HUES64 (cell line): ENCODE results near the gene ZC2HC1B.
"Not testable (repeated sequence)": the region's sequence is repeated elsewhere in the genome, so short reads cannot be mapped to it uniquely, and the experiment has no call there.

Experiments used
- H3K27ac ChIP-seq: 2 replicates; pipeline ENCODE4 v1.7.0; 2013; ENCODE audit warnings: low read depth, low read length, inconsistent platforms
- H3K27me3 ChIP-seq: 2 replicates; pipeline ENCODE4 v1.6.1; 2013; ENCODE audit warnings: mild to moderate bottlenecking, low read length; ENCODE audit not compliant: insufficient read depth
- H3K36me3 ChIP-seq: 2 replicates; pipeline ENCODE4 v1.6.1; 2013; ENCODE audit warnings: mild to moderate bottlenecking, low read length; ENCODE audit not compliant: insufficient read depth
- H3K4me1 ChIP-seq: 2 replicates; pipeline ENCODE4 v1.6.1; 2013; ENCODE audit warnings: mild to moderate bottlenecking, low read length, moderate library complexity; ENCODE audit not compliant: insufficient read depth
- H3K4me3 ChIP-seq: 2 replicates; pipeline ENCODE4 v1.5.1; 2013; ENCODE audit warnings: mild to moderate bottlenecking, low read length, moderate library complexity
- H3K9ac ChIP-seq: 2 replicates; pipeline ENCODE4 v1.6.1; 2013; ENCODE audit warnings: mild to moderate bottlenecking, low read depth, low read length
- H3K9me3 ChIP-seq: 2 replicates; pipeline ENCODE4 v1.6.1; 2013; ENCODE audit warnings: low read depth, low read length; ENCODE audit not compliant: insufficient read depth
- WGBS: fragments of 150-250, 120-280 bp; methylation state at CpG from one replicate; pipeline ENCODE4 v1.1.7; 2013; ENCODE audit warnings: missing lambda C conversion rate; 5-methylcytosine and 5-hydroxymethylcytosine counted together

ZC2HC1B gene

GRCh38 chr6:143894655-143895054, 30.4 kb downstream of the ZC2HC1B start:
- WGBS, result no CpG with 5 or more reads among the region's 1 CpG
- Histone ChIP-seq H3K36me3 (no peaks in the 10 kb centered on the region), H3K27ac (no peak overlapping the region), H3K4me1 (0 out of 2 replicates have a peak, but pooled peaks cover 6% of the 10 kb centered on the region), H3K9ac (no peak overlapping the region), H3K27me3 (no peaks in the 10 kb centered on the region), H3K4me3 (no peak overlapping the region), H3K9me3 (no peaks in the 10 kb centered on the region)

GRCh38 chr6:143896126-143896860, 32.0 kb downstream of the ZC2HC1B start:
- no peak overlapping the region for H3K27ac ChIP-seq
- H3K4me3 ChIP-seq, result no peak overlapping the region
- WGBS, result 96% methylated on average over 3 of the region's 3 CpGs
- H3K4me1 ChIP-seq, result 0 out of 2 replicates have a peak, but pooled peaks cover 6% of the 10 kb centered on the region
- no peaks in the 10 kb centered on the region for H3K9me3 ChIP-seq
- H3K9ac ChIP-seq, result no peak overlapping the region
- no peaks in the 10 kb centered on the region for H3K27me3 ChIP-seq
- no peaks in the 10 kb centered on the region for H3K36me3 ChIP-seq

DNA sequence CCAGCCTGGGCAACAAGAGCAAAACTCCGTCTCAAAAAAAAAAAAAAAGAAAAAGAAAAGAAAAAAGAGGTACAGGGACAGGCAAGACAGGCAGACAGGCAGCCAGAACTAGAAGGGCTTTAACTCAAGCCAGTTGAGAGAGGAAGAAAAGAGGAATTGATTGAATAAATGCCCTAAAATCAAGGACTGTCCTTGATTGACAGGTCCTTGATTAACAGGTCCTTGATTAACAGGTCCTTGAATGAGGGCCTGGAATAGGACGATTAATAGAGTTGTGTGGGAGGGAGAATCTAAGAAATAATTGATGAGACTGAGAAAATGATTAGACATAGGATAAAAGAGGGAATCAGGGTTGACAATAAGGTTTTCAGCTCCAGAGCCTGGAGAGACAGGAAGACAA, 36.1 kb downstream of the ZC2HC1B start:
- no peaks in the 10 kb centered on the region for H3K36me3 ChIP-seq
- H3K9ac ChIP-seq, result no peak overlapping the region
- H3K9me3 ChIP-seq, result no peaks in the 10 kb centered on the region
- H3K4me1 ChIP-seq, result 0 out of 2 replicates have a peak, but pooled peaks cover 6% of the 10 kb centered on the region
- H3K4me3 ChIP-seq, result no peak overlapping the region
- H3K27me3 ChIP-seq, result no peaks in the 10 kb centered on the region
- WGBS, result 90% methylated on average over 2 of the region's 2 CpGs
- no peak overlapping the region for H3K27ac ChIP-seq

- WGBS, result 84% methylated on average over 5 of the region's 6 CpGs
- Histone ChIP-seq H3K4me3 (no peak overlapping the region), H3K27me3 (no peaks in the 10 kb centered on the region), H3K27ac (no peak overlapping the region), H3K9me3 (no peaks in the 10 kb centered on the region), H3K36me3 (no peaks in the 10 kb centered on the region), H3K4me1 (no peaks in the 10 kb centered on the region), H3K9ac (no peak overlapping the region)
Measured at GRCh38 chr6:143901885-143902750, 37.8 kb downstream of the ZC2HC1B start.

DNA sequence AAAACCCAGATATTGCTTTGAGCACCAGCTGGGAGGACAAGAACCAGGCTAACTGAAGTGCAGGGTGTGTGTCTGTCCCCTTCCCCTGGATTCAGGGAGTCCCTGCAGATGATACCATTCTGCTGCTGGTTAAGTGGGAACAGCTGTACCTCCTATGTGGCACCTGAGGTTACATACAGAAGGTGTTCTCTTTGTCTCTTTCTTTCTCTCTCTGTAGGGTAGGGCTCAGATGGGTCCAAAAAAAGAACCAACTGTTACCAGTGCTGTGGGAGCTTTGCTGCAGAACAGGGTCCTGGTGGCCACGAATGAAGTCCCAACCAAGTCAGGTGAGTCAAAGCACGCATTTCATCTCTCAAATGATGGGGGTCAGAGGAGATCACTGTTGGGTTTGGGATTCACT, 38.6 kb downstream of the ZC2HC1B start:
- no peak overlapping the region for H3K27ac ChIP-seq
- no peak overlapping the region for H3K9ac ChIP-seq
- WGBS, result 89% methylated on average over 2 of the region's 2 CpGs
- no peaks in the 10 kb centered on the region for H3K9me3 ChIP-seq
- no peaks in the 10 kb centered on the region for H3K36me3 ChIP-seq
- H3K4me1 ChIP-seq, result no peaks in the 10 kb centered on the region
- no peaks in the 10 kb centered on the region for H3K27me3 ChIP-seq
- no peak overlapping the region for H3K4me3 ChIP-seq

DNA sequence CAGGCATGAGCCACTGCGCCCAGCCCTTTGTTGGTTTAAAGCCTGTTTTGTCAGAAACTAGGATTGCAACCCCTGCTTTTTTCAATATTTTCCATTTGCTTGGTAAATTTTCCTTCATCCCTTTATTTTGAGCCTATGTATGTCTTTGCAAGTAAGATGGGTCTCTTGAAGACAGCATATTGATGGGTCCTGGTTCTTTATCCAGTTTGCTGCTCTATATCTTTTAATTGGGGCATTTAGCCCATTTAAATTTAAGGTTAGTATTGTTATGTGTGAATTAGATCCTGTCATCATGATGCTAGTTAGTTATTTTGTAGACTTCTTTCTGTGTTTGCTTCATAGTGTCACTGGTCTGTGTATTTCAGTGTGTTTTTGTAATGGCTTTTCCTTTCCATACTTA, 46.8 kb downstream of the ZC2HC1B start:
- no peaks in the 10 kb centered on the region for H3K9me3 ChIP-seq
- no peak overlapping the region for H3K27ac ChIP-seq
- H3K4me1 ChIP-seq, result no peaks in the 10 kb centered on the region
- H3K4me3 ChIP-seq, result no peak overlapping the region
- no peaks in the 10 kb centered on the region for H3K36me3 ChIP-seq
- H3K27me3 ChIP-seq, result no peaks in the 10 kb centered on the region
- no peak overlapping the region for H3K9ac ChIP-seq
- WGBS, result 100% methylated on average over 1 of the region's 1 CpG

DNA sequence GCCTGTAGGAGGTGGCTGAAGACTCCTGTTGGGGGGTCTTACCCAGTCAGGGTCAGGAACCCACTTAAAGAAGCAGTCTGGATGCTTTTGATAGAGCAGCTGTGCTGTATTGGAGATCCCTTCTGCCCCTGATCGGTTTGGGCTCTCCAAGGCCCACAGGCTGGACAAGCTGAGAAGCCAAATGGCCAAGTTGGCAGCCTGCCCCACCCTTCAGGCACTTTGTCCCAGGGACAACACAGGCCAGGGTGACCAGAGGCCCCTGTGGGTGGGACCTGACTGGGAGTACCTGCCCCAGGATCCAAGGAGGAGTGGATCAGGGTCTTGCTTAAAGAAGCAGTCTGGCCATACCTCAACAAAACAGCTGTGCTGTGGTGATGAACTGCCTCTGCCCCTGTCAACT, 48.4 kb downstream of the ZC2HC1B start:
- no peak overlapping the region for H3K27ac ChIP-seq
- no peaks in the 10 kb centered on the region for H3K27me3 ChIP-seq
- H3K9me3 ChIP-seq, result no peaks in the 10 kb centered on the region
- H3K36me3 ChIP-seq, result no peaks in the 10 kb centered on the region
- WGBS, result 98% methylated on average over 1 of the region's 1 CpG
- no peak overlapping the region for H3K9ac ChIP-seq
- H3K4me1 ChIP-seq, result no peaks in the 10 kb centered on the region
- no peak overlapping the region for H3K4me3 ChIP-seq

DNA sequence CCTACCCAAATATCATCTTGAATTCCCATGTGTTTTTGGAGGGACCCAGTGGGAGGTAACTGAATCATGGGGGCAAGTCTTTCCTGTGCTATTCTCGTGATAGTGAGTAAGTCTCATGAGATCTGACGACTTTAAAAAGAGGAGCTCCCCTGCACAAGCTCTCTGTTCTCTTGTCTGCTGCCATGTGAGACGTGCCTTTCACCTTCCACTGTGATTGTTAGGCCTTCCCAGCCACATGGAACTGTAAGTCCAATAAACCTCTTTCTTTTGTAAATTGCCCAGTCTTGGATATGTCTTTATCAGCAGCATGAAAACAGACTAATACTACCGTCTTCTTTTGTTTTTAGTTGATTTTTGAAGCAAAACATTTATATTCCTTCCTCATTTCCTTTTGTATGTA, 52.8 kb downstream of the ZC2HC1B start:
- not testable (repeated sequence) for H3K36me3 ChIP-seq, H3K4me3 ChIP-seq, H3K27me3 ChIP-seq, H3K9me3 ChIP-seq, H3K4me1 ChIP-seq, H3K27ac ChIP-seq, H3K9ac ChIP-seq
- 89% methylated on average over 3 of the region's 4 CpGs for WGBS

DNA sequence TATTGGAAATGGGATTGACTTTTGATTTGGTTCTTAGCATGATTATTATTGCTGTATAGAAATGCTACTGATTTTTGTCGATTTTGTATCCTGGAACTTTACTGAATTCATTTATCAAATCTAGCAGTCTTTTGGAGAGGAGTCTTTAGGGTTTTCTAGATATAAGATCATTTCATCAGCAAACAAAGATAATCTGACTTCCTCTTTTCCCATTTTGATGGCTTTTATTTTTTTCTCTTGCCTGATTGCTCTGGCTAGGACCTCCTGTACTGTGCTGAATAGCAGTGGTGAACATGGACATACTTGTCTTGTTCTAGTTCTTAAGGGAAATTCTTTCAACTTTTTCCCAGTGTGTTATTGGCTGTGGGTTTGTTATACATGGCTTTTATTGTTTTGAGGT, 64.6 kb downstream of the ZC2HC1B start:
- Histone ChIP-seq H3K9ac (no peak overlapping the region), H3K4me3 (no peak overlapping the region), H3K36me3 (no peaks in the 10 kb centered on the region), H3K27ac (no peak overlapping the region), H3K9me3 (peaks cover 27% of the 10 kb centered on the region), H3K27me3 (no peaks in the 10 kb centered on the region), H3K4me1 (no peaks in the 10 kb centered on the region)
- WGBS, result 90% methylated on average over 1 of the region's 1 CpG

GRCh38 chr6:143929975-143930374, 65.7 kb downstream of the ZC2HC1B start:
- no peaks in the 10 kb centered on the region for H3K36me3 ChIP-seq
- H3K4me1 ChIP-seq, result no peaks in the 10 kb centered on the region
- H3K27me3 ChIP-seq, result no peaks in the 10 kb centered on the region
- peak overlapping the region; percentile 73; the same call in 1 of the 2 replicates for H3K27ac ChIP-seq
- H3K9me3 ChIP-seq, result peaks cover 27% of the 10 kb centered on the region
- H3K4me3 ChIP-seq, result no peak overlapping the region
- H3K9ac ChIP-seq, result no peak overlapping the region

- Histone ChIP-seq H3K4me1 (peaks cover 27% of the 10 kb centered on the region), H3K27me3 (no peaks in the 10 kb centered on the region; the same call in 1 of the 2 replicates), H3K4me3 (no peak overlapping the region), H3K27ac (no peak overlapping the region), H3K36me3 (no peaks in the 10 kb centered on the region), H3K9me3 (peaks cover 19% of the 10 kb centered on the region), H3K9ac (no peak overlapping the region)
- 89% methylated on average over 1 of the region's 1 CpG for WGBS
Measured at GRCh38 chr6:143934331-143934730, 70.1 kb downstream of the ZC2HC1B start.
